ENCODE results near the gene STK38.

Gene STK38

GRCh38 chr6:36514554-36515456 is 32.5 kb downstream of the STK38 start:
- Histone ChIP-seq H3K27ac (replicated peaks) (no peak overlapping the region), H3K4me3 (replicated peaks; ENCODE audit: insufficient read depth, low read length) (no peak overlapping the region)
- DNase-seq (ENCODE audit: low read depth in 1 of 2, low spot score in 1 of 2): peak in 1 of 2 experiments; percentile 39

GRCh38 chr6:36510365-36510764 is 36.9 kb downstream of the STK38 start:
- no peak for DNase-seq (ENCODE audit: low read depth in 1 of 2, low spot score in 1 of 2)
- Histone ChIP-seq H3K4me3 (replicated peaks; ENCODE audit: insufficient read depth, low read length) (no peak overlapping the region), H3K27ac (replicated peaks) (no peak overlapping the region), H3K27me3 (ENCODE audit: insufficient read depth, poor library complexity, severe bottlenecking) (no peaks in the 10 kb centered on the region)
- TF ChIP-seq SPI1 (IDR thresholded peaks at IDR 0.05; ENCODE audit: borderline replicate concordance, low read depth) (no peak), POLR2AphosphoS5 (IDR thresholded peaks at IDR 0.05; ENCODE audit: low read depth) (no peak), GABPA (IDR thresholded peaks at IDR 0.05; ENCODE audit: low read depth) (no peak), REST (IDR thresholded peaks at IDR 0.05; ENCODE audit: insufficient replicate concordance, low read depth) (no peak), CTCF (IDR thresholded peaks at IDR 0.05; ENCODE audit: insufficient read depth, low read length) (no peak)

More at GRCh38 chr6:36514554-36515456, 32.5 kb downstream of the STK38 start:
- no peaks in the 10 kb centered on the region for H3K27me3 ChIP-seq (ENCODE audit: insufficient read depth, poor library complexity, severe bottlenecking)
- TF ChIP-seq CTCF (IDR thresholded peaks at IDR 0.05; ENCODE audit: insufficient read depth, low read length) (no peak), SPI1 (IDR thresholded peaks at IDR 0.05; ENCODE audit: borderline replicate concordance, low read depth) (peak; percentile 30; the same call in 1 of the 2 replicates)

GRCh38 chr6:36508532-36508931 is 38.7 kb downstream of the STK38 start:
- no peak overlapping the region for H3K27ac ChIP-seq (replicated peaks)
- no peak for DNase-seq (ENCODE audit: low read depth in 1 of 2, low spot score in 1 of 2)
- TF ChIP-seq REST (IDR thresholded peaks at IDR 0.05; ENCODE audit: insufficient replicate concordance, low read depth) (no peak), GABPA (IDR thresholded peaks at IDR 0.05; ENCODE audit: low read depth) (no peak), CTCF (IDR thresholded peaks at IDR 0.05; ENCODE audit: insufficient read depth, low read length) (no peak), SPI1 (IDR thresholded peaks at IDR 0.05; ENCODE audit: borderline replicate concordance, low read depth) (no peak), POLR2AphosphoS5 (IDR thresholded peaks at IDR 0.05; ENCODE audit: low read depth) (no peak)
- no peak overlapping the region for H3K4me3 ChIP-seq (replicated peaks; ENCODE audit: insufficient read depth, low read length)
- H3K27me3 ChIP-seq (ENCODE audit: insufficient read depth, poor library complexity, severe bottlenecking): no peaks in the 10 kb centered on the region
